Measurements from ENCODE around the gene TFPI2.

Gene TFPI2

DNA sequence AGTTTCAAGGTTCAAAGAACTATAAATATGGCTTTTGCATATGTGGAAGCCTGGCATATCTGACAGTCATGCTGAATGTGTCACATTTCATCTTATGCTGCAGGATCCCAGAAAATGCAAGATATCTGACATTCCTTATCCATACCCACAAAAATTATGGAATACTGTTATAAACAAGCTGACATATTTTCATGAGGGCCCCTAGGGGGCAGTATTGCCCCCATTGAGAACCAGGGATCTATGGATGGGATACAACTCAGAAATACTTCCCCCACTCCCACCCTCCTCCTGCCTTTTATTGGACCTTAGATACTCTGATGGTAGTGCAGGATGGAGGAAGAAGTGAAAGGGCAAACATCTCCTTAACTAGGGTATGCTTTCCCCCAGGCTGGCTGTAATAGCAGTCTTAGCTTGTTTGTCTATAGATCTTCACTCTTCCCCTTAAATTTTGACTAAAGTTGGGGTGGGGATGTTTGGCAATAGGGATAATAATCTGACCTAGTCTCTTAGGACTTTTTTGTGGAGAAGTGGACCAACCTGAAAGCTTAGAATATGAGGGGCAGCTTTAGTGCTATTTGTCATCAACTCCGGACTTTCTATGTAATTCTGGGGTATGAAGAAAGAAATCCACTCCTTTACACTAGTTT is 12.3 kb upstream of the TFPI2 start:
- no peak for DNase-seq

GRCh38 chr7:93897680-93898079 is 7.1 kb upstream of the TFPI2 start:
- no peak for DNase-seq

GRCh38 chr7:93895859-93896600 is 5.5 kb upstream of the TFPI2 start:
- no peak for DNase-seq

- DNase-seq = no peak
Measured at GRCh38 chr7:93894966-93895640, 4.5 kb upstream of the TFPI2 start.

DNA sequence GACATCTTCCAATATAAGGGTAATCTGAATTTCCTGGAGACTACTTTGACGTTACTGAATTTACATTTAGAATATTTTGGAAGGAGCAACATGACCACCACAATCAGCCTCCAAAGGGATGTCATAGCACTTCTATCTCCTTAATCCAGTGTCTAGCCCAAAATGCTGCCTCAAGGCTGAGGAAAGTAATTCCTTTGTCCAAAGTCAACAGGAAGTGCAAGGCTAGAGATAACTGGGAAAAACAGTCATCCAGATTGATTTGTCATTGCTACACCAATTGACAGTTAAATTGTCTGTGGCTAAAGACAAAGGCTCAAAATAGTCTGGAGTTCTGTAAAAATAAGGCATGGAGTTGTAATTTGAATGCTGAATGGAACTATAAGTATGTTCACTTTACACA is 3.9 kb upstream of the TFPI2 start:
- DNase-seq = no peak

GRCh38 chr7:93890041-93890463 is 501 bp downstream of the TFPI2 start:
- no peak for DNase-seq

DNA sequence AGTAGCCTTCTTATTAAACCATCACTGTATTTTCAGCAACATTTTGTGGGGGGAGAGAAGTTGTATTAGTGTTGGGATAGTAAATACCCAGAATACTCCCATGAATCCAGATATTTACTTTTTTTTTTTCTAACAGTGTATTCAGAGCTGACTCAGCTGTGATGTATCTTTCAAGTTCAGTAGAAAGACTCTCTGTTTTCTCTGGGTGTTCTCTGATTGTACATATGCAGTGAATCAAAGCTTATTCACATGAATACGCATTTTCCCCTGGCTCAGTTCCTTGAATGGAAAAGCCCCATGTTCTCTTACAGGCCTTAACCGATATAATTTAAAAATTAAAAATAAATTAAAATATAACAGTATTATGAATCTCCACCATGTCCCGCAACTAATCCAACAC is 1.3 kb downstream of the TFPI2 start:
- DNase-seq = no peak

DNA sequence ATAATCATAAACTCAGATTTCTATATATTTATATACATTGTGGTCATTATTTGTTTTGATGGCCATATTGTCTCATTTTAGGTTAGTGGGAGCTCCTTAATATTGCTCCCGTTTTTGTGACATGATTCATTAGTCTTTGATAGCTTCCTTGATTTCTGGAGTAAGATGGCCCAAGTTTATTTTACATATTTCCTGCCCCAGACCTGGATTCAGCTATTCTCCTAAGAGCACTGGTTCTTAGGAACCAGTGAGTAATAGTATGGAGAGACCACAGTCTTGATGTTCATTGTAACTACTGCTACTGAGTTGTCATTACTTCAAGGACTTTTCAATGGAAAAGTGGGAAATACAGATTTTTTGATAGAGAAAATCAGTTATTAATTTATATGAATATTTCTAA is 6.0 kb downstream of the TFPI2 start:
- DNase-seq = no peak

- DNase-seq = no peak
Measured at GRCh38 chr7:93883917-93884345, 6.6 kb downstream of the TFPI2 start.

GRCh38 chr7:93883078-93883916 is 7.3 kb downstream of the TFPI2 start:
- DNase-seq = no peak

GRCh38 chr7:93882468-93882867 is 8.1 kb downstream of the TFPI2 start:
- DNase-seq = no peak

GRCh38 chr7:93879356-93879755 is 11.2 kb downstream of the TFPI2 start:
- DNase-seq = no peak

DNA sequence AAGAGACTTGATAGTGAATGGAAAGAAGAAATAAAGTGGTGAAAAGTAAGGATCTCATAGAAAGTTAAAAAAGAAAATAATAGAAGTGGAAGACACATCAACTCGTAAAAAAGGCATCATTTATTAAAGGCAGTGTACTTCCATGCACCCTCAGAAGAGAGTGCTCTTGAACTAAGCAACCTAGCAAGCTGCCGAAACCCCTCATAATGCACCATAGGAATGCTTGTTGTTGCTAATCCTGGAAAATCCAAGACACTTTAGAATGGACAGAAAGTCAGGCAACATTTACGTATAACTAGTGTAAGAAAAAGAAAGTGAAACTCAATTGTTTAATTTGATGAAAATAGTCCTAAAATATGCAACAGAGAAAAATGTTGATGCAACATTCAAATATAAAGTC is 12.8 kb downstream of the TFPI2 start:
- DNase-seq = no peak

DNA sequence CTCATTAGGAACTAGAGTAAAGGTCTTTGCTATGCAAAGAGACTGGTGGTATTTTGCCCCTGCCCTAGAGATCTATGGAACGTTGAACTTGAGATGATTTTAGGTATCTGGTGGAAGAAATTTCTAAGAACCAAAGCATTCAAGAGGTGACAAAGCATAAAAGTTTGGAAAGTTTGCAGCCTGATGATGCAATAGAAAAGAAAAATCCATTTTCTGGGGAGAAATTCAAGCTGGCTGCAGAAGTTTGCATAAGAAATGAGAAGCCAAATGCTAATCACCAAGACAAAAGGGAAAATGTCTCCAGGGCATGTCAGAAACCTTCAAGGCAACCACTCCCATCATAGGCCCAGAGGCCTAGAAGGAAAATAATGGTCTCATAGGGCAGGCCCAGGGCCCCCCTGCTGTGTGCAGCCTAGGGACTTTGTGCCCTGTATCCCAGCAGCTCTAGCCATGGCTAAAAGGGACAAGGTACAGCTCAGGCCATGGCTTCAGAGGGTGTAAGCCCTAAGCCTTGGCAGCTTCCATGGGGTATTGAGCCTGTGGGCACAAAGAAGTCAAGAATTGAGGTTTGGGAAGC is 16.5 kb downstream of the TFPI2 start:
- DNase-seq = no peak

DNA sequence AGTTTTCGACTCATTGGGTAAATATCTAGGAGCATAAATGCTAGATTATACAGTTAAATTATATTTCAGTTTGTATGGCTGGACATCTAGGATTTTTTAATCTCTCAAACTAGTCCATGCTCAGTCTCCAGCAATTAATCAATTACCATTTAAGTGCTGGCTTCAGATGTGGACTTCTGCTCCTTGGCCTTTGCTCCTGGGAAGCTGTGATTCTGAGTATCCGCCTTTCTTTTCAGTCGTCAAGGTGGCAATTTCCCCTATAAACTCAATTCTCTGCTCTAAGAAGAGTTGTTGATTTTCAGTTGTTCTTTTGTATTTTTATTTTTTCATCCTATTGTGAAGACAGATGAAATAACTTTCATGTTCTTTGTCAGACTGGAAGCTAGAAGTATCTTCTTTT is 23.7 kb downstream of the TFPI2 start:
- no peak for DNase-seq

DNA sequence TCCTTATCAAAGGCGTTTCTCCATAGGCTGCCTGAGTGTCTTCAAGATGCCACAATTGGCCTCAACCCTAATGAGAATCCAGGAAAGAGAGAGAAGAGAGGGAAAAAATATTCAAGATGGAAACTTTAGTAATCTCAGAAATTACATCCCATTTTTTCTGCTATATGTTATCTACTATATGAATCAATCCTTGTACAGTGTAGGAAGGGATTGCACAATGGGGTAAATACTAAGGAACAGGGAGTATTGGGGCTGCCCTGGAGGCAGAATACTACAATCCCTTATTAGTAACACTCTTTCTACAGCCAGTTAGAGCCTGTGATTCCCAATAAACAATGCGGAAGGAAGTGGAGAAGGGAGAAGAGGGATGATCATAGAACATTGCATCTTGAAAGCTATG is 27.9 kb downstream of the TFPI2 start:
- no peak for DNase-seq

DNA sequence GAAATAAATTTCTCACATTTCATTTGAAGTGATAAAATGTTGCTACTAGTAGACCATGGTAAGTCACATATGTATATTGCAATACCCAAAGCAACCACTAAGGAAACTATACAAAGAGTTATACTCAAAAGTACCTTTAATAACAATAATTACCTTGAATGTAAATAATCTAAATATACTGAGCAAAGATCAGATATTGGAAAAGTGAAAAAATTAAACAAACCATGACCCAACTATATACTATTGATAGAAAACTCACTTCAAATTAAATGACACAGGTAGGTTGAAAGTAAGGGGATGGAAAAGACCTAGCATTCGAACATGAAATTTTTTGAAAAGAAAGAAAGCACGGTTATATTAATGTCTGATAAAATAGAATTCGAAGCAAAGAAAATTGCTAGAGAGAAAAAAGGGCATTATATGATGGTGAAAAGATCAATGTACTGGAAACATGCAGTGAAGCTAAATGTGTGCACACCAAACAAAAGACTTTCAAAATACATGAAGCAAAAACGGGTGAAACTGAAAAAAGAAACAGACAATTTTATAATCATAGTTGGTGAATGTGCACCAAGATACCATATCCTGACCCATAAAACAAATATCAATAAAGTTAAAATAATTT is 29.1 kb downstream of the TFPI2 start:
- no peak for DNase-seq

- no peak for DNase-seq
Measured at GRCh38 chr7:93860261-93860660, 30.3 kb downstream of the TFPI2 start.

GRCh38 chr7:93858857-93859256 is 31.7 kb downstream of the TFPI2 start:
- DNase-seq = no peak

- no peak for DNase-seq
Measured at GRCh38 chr7:93856323-93856722, 34.2 kb downstream of the TFPI2 start.

DNA sequence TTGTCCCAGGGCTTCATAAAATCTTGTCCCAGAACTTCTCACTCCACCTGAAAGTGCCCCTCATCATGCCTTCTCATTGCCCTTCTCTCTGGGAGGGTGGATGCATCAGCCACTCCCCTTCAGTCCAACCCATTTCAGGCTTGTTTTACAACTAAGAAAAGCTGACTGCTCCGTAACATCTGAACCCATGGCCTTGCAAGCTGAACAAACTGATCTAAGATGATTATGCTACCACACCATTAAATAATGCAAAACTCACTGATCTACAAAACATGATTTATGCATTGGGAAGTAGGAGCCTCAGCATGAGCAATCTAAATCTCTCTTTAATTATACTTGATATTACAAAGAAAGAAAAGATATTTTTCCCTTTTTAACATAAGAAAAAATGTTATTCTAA is 34.8 kb downstream of the TFPI2 start:
- DNase-seq = no peak

GRCh38 chr7:93854480-93854879 is 36.1 kb downstream of the TFPI2 start:
- DNase-seq = no peak
